ENCODE measurements around the gene SMIM38. TPM values are rescaled to one million over a fixed set of nuclear protein-coding genes. Genes with fewer than 3 reads are reported as not detected.

Gene SMIM38
- total RNA-seq, 2 experiments from 2014 or later, result 0.19 to 0.20 TPM

DNA sequence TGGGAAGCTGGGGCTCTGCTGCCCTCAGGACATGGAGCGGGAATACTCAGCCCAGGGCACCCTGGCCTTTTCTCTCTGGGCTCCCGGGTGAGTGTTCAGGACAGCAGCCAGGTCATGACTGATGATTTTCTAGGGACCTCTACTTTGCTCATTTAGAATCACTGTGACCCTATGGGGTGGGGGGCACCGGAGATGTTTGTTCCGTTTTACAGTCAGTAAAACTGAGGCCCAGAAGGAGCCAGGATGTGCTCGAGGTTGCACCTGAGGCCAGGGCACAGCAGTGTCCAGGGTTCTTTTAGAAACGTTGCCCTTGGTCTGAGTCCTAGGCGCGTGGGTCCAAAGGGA lies 48.1 kb downstream of the SMIM38 start:
- DNase-seq, result no peak
- Mint-ChIP-seq H3K4me3 (no peak overlapping the region), H3K27ac (no peak overlapping the region), H3K27me3 (peaks cover 1% of the 10 kb centered on the region), H3K9me3 (no peaks in the 10 kb centered on the region), H3K36me3 (no peaks in the 10 kb centered on the region), H3K4me1 (peaks cover 3% of the 10 kb centered on the region)

DNA sequence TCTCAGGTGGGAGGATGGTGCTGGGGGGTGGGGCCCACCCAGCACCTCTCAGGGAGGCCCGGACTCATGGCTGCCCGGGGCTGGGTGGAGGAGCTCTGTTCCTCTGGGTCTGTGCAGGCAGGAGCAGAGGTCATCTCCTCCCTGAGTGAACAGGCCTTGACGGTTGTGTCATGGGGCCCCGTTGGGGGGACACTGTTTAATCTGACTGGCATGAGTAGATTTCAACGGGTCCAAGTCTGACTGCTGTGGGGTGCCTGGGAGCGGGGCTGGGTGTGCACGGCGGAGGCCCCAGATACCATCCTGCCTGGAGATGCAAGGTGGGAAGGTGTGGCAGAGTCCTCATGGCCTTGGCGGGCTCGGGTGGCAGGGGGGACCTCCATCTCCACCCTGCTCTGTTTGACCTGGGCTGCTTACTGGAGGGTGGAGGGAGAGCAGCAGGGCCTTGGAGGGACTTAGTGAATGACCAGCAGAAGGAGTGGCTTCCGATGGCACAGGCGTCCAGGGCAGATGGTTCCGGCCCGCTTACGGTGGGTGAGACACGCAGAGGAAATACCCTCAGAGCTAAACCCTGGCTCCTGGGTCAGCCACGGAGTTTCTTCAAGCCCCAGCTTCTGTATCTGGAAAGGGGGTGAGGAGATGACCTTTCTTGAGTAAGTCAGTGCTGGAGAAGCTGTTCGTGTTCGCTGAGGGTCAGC lies 48.7 kb downstream of the SMIM38 start:
- Mint-ChIP-seq H3K27ac (no peak overlapping the region), H3K9me3 (no peaks in the 10 kb centered on the region), H3K4me3 (no peak overlapping the region), H3K36me3 (no peaks in the 10 kb centered on the region), H3K27me3 (no peaks in the 10 kb centered on the region), H3K4me1 (peaks cover 3% of the 10 kb centered on the region)
- DNase-seq, result no peak

DNA sequence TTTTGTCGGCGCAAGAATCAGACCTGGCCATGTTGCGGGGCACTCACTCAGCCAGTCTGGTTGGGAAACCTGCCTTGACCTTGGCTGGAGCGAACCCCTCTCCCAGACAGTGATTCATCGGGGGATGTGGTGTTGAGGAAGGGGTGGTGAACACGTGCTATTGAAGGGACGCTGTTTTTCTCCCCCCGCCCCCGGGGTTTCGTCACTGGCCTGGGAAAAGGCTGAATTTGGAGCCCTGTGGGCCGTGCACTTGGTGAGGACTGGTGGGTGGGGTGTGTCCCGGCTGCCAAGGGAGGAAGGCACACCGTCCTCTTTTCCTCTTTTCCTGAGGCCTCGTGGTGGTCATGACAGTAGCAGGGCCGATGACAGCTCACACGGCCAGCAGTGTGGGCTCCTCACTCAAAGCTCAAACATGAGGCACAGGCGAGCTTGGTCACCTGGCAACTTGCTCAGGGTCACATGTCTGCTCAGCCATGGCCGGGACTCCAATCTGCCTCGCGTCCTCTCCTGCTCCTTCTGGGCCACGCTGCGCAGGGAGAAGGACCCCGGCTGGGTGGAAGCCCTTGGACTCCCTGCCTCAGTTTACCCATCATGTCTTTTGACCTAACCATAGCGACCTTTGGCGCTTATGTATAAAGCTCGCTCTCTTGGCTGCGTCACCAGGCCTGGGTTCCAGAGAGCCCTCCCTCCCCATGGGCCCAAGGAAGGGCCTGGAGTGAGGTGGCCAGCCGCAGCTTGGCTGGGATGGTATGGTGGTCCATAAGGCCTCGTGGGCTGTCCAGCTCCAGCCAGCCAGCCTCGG lies 49.4 kb downstream of the SMIM38 start:
- no peak for DNase-seq
- peaks cover 1% of the 10 kb centered on the region for H3K4me1 Mint-ChIP-seq
- no peak overlapping the region for H3K27ac Mint-ChIP-seq
- no peaks in the 10 kb centered on the region for H3K36me3 Mint-ChIP-seq
- H3K9me3 Mint-ChIP-seq, result no peaks in the 10 kb centered on the region
- H3K27me3 Mint-ChIP-seq, result no peaks in the 10 kb centered on the region
- no peak overlapping the region for H3K4me3 Mint-ChIP-seq

Other genes with a start within 250 kb of the SMIM38 start
- not detected for gene MRGPRD, start 174.9 kb upstream of the SMIM38 start, total RNA-seq
- not detected for gene MRGPRF, start 142.7 kb upstream of the SMIM38 start, total RNA-seq
- 10 to 100 TPM; 10.9 to 11.3 TPM for gene TPCN2, start 107.0 kb upstream of the SMIM38 start, total RNA-seq
- gene MYEOV, start 138.2 kb downstream of the SMIM38 start, total RNA-seq, result not detected